ENCODE results near the gene SLC26A2.

SLC26A2 gene

DNA sequence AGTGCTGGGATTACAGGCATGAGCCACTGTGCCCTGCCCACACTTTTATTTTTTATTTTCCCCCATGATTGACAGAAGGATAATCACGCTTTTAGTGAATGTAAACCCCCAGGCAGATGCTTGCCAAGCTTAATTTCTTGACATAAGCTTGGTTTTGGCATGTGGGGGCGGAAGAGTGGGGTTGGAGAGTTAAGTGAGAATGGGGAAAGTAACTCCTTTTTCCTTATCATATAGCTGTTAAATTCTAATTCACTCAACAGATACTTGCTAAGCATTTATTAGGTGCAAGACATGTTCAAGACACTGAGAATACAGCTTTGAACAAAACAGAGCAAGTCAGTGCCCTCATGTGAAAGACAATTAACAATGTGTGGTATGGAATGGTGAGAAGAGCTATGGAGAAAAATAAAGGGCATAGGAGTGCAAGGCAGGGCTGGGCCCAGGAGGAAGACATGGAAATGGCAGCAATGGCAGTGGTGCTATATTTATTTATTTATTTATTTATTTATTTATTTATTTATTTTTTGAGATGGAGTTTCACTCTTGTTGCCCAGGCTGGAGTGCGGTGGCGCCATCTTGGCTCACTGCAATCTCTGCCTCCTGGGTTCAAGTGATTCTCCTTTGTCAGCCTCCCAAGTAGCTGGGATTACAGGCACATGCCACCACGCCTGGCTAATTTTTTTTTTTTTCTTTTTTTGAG, 2.2 kb downstream of the SLC26A2 start:
- no peak for DNase-seq

DNA sequence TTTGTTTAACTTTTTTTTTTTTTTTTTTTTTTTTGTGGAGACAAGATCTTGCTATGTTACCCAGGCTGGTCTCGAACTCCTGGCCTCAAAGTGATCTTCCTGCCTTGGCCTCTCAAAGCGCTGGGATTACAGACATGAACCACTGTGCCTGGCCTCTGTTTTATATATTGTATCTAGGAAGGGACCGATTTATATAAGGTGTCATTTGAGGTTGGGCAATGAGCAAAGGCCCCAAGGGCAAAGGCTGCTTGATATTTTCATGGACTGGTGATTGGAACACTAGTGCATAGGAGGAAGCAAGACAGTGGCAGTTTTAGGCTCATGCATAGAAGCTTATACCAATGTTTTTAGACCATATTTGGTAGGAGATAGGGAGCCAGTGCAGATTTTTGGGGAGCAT, 3.2 kb downstream of the SLC26A2 start:
- DNase-seq, result no peak

DNA sequence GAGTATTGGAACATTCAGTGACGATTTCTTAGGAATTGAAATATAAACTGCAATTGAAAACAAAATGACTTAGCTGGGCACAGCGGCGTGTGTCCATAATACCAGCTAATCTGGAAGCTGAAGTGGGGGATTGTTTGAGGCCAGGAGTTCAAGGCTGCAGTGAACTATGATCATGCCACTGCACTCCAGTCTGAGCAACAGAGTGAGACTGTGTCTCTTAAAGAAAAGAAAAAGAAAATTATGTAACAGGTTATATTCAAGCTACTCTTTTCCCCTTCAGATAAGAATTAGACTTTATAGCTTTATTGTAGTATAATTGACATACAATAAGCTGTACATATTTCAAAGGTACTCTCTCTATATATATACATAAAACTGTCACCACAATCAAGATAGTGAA, 6.4 kb downstream of the SLC26A2 start:
- DNase-seq, result no peak

DNA sequence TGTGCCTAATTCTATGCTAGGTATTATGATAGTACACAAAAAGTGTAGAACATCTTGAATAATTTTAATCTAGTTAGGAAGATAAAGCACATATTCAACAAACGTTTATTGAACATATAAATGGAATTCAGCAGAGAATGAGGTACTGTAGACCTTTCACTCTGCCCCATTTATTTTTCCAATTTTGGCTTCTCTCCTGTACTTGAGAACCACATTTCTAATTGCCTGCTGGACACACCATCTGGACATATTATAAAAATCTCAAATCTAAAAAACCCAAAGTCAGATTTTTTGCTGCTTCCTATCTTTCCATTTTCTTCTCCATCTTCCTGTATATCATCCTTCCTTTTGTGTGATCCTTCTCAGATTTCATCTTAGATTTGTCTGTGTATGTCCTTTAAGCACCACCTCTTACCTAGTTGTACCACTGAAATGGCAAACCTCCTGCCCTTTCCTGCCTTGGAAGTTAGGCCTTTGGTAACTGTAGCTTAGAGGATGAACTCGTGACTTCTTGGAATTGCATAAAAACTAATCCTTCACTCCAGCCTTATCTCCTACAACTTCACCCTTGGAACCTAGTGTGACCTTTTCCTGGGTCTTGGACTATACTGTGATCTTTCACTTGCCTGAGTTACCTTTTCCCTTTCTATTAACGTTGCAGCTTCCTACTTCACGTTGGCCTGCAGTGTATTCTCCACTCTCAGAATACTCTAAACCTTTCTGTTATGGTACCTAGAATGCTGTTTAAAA, 8.8 kb downstream of the SLC26A2 start:
- no peak for DNase-seq

DNA sequence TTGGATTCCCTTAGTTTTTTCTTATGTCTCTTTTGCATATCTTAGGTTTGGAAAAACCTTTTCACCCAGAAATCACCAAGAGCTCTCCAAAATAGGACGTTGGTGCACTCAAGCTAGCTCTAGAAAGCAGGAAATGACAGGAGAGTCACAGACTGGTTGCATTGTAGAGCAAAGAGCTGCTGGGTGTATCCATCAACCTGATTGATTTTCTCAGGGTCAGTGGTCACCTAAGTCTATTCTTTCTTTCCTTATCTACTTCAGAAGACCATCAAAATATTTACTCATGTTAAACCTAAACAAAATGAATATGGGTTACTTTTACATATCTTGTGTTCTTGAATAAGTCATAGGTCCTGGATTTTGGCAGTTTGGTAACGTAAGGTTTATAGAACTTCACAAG, 14.9 kb downstream of the SLC26A2 start:
- no peak for DNase-seq

GRCh38 chr5:149979896-149980295, 19.3 kb downstream of the SLC26A2 start:
- DNase-seq, result no peak

DNA sequence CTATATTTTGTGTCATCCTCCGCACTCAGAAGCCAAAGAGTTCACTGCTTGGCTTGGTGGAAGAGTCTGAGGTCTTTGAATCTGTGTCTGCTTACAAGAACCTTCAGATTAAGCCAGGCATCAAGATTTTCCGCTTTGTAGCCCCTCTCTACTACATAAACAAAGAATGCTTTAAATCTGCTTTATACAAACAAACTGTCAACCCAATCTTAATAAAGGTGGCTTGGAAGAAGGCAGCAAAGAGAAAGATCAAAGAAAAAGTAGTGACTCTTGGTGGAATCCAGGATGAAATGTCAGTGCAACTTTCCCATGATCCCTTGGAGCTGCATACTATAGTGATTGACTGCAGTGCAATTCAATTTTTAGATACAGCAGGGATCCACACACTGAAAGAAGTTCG, 20.6 kb downstream of the SLC26A2 start:
- DNase-seq, result no peak

DNA sequence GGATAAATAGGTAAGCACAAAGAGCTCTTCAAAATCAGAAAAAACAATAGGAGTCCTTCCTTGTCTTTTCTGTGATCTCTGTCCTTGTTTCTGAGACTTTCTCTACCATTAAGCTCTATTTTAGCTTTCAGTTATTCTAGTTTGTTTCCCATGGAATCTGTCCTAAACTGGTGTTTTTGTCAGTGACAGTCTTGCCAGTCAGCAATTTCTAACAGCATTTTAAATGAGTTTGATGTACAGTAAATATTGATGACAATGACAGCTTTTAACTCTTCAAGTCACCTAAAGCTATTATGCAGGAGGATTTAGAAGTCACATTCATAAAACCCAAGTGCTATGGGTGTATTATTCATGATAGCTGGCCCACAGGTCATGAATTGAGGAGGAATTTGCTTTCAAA, 21.9 kb downstream of the SLC26A2 start:
- DNase-seq, result no peak

DNA sequence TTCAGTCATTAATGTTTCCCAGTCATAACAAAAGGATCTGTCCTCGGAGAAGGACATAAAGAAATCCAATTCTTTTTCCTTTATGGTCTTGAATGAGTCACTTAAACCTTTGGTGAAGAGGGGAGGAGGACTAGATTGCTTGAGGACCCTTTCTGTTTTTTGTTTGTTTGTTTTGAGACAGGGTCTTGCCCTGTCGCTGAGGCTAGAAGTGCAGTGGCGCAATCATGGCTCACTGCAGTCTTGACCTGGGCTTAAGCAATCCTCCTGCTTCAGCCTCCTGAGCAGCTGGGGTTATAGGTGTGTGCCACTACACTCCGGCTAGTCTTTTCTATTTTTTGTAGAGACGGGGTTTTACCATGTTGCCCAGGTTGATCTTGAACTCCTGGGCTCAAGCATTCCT, 27.6 kb downstream of the SLC26A2 start:
- no peak for DNase-seq

- DNase-seq, result peak; percentile 80
These were observed 30.2 kb downstream of the SLC26A2 start for GRCh38 chr5:149990518-149991376.

- no peak for DNase-seq
These were observed 32.9 kb downstream of the SLC26A2 start for GRCh38 chr5:149993471-149993870.

DNA sequence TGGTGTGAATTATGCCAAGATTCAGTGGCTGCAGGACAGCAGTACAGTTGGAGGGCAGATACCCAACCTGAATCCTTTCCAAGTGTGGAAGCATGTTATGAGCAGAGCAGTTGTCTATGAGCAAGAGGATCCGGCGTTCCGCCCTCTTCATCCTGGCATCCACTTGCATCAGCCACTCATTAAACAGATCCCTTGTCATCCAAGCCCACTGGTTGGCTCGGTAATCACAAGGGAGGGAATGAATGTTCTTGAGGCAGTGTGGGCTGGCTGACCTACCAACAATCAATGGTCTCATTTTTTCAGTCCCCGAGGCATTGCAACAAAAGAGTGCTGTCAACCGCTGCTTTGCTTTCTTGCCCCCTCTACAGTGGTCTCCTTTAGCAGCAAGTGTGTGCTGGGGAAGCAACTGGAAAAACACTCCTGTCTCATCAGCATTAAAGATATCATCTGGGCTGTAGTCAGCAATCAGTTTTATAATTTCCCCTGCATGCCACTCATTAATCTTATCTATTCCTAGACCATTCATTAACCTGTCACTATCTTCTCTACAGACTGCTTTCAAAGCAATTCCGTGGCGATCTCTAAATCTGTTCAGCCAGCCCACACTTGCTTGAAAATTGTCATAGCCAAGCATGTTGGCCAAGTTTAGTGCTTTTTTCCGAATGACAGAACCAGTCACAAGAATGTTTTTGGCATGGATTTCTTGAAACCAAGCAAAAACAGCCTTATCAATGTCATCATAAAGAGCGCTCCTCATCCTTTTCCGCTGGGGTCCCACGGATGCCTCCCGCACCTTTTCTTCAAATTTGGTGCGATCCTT, 35.0 kb downstream of the SLC26A2 start:
- DNase-seq, result no peak

- no peak for DNase-seq
These were observed 35.8 kb downstream of the SLC26A2 start for GRCh38 chr5:149996205-149996890.

DNA sequence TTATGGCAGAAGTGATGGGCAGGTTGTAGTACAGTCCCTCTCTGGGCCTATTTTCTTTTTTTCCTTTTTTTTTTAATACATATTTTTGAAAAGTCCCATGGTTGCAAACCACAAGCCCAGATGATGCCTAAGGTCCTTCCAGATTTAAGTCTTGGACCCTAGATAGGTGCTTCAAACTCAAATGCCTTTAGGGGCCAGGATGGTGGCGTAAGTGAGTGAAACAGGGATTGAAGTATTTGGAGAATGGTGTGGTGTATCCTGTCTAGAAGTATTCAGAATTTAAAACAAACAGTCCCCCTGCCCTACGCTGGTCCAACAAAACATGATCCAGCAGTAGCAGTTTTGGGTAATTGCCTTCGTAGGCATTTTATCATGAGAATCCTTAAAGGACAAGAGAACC, 37.7 kb downstream of the SLC26A2 start:
- DNase-seq, result no peak

GRCh38 chr5:149999359-149999758, 38.8 kb downstream of the SLC26A2 start:
- DNase-seq, result no peak

- no peak for DNase-seq
These were observed 39.3 kb downstream of the SLC26A2 start for GRCh38 chr5:149999866-150000255.

GRCh38 chr5:150000256-150000989, 39.9 kb downstream of the SLC26A2 start, which contains the start of the genes HMGXB3 and TIGD6:
Gene HMGXB3 (plus strand): TSS chr5:150000739. CDS start chr5:150004853, 4,114 bp downstream.
Gene TIGD6 (minus strand): TSS chr5:150000654. CDS start chr5:149996348, 4,306 bp downstream.
- peak; percentile 94 for DNase-seq

GRCh38 chr5:150000990-150001659, 40.6 kb downstream of the SLC26A2 start:
- peak; percentile 74 for DNase-seq

GRCh38 chr5:150001660-150002486, 41.3 kb downstream of the SLC26A2 start:
- peak; percentile 72 for DNase-seq

DNA sequence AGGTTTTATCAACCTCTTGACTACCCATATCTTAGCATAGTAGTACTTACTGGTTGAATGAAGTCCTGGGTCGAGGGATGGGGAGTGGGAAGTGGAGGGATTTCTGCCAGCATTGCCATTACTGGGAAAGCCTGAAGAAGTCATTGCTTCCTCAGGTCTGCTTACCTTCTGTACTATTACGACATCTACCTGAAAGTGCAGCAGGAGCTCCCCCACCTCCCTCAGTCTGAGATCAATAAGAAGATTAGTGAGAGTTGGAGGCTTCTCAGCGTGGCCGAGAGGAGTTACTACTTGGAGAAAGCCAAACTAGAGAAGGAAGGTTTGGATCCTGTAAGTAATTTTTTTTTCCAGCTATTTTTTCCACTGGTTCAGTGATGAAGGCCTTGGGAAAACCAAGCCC, 45.8 kb downstream of the SLC26A2 start:
- no peak for DNase-seq

Data from activated CD8-positive, alpha-beta memory T cell treated with anti-CD3 and anti-CD28 coated beads for 24 hours (primary cell).